ENCODE measurements around the gene PRCD. TPM values are rescaled to one million over a fixed set of nuclear protein-coding genes. Genes with fewer than 3 reads are reported as not detected.
"Not testable (repeated sequence)": the region's sequence is repeated elsewhere in the genome, so short reads cannot be mapped to it uniquely, and the experiment has no call there.

Gene PRCD
- total RNA-seq, 4 donors from 2014 or later, result 2.3 to 20.0 (median 3.5) TPM

DNA sequence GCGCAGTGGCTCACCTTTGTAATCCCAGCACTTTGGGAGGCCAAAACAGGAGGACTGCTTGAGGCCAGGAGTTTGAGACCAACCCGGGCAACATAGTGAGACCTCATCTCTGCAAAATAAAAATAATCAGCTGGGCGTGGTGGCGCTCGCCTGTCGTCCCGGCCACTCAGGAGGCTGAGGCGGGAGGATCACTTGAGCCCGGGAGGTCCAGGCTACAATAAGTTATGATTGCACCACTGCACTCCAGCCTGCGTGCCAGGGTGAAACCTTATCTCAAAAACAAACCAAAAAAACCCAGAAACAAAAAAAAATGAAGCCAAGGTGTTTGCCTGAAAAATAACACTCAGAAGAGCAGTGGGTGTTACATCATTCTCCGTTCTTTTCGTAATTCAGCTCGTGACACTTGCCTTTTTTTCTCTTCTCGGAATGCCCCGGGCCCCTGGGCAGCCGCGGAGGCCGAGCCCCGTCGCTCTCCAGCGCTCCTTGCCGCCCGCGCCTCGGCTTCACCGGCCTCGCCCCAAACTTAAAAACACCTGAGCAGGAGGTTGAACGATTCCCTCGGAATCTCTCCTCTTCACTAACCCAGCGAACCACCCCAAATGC lies 17.0 kb downstream of the PRCD start:
- ATAC-seq (ENCODE audit: low FRiP score) (peak; percentile 54), DNase-seq (ENCODE audit: low spot score) (no peak)
- TF ChIP-seq, protein P1, sequence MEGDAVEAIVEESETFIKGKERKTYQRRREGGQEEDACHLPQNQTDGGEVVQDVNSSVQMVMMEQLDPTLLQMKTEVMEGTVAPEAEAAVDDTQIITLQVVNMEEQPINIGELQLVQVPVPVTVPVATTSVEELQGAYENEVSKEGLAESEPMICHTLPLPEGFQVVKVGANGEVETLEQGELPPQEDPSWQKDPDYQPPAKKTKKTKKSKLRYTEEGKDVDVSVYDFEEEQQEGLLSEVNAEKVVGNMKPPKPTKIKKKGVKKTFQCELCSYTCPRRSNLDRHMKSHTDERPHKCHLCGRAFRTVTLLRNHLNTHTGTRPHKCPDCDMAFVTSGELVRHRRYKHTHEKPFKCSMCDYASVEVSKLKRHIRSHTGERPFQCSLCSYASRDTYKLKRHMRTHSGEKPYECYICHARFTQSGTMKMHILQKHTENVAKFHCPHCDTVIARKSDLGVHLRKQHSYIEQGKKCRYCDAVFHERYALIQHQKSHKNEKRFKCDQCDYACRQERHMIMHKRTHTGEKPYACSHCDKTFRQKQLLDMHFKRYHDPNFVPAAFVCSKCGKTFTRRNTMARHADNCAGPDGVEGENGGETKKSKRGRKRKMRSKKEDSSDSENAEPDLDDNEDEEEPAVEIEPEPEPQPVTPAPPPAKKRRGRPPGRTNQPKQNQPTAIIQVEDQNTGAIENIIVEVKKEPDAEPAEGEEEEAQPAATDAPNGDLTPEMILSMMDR (IDR thresholded peaks at IDR 0.05), result no peak

GRCh38 chr17:76557368-76558197 lies 17.7 kb downstream of the PRCD start:
- DNase-seq (ENCODE audit: low spot score), result peak; percentile 88
- ATAC-seq (ENCODE audit: low FRiP score), result peak; percentile 87
- TF ChIP-seq, protein P1 (IDR thresholded peaks at IDR 0.05), result peak in 2 of 3 donors; percentile 32 to 35

DNA sequence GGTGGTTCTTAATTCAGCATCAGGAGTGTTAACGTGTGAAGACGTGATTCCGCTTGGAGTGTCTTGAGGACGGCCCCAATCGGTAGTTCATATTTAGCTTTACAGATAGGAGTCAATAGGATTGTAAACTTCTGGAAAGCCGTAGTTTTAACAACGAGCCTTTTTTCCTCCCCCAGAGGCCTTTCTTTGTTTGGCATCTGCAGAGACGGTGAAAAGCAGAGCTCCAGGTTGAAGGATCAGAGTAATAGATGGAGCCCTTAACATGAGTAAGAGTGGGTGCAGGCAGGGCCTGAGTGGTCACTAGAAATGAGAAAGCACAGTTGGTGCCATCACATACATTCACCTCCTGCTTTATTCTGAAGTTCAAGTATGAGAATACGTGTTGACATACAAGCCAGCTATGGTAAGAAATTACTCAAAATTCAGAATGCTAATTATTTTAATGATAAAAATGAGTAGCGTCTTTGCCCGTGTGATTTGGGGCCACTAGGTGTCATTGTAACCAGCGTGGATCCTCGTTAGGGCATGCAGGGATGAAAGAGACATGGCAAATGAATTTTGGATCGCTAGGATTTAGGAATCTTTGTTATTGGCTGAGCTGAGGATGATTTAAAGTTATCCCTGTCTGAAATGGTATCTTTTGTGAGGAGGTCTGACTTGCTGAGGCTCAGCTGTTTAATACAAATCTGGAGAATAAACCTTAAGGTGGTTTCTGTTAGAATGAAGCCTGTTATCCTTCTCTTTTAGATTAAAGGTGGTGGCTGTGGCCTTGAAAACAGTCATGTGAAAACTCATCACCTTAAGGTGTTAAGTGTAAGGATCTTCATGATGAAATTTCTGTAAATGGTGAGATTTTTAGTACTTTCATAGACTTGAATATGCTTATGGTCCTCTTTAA lies 18.6 kb downstream of the PRCD start:
- ATAC-seq (ENCODE audit: low FRiP score) (no peak), DNase-seq (ENCODE audit: low spot score) (no peak)
- TF ChIP-seq, protein P1 (IDR thresholded peaks at IDR 0.05), result peak in 1 of 3 donors; percentile 15

GRCh38 chr17:76559460-76559859 lies 19.6 kb downstream of the PRCD start:
- DNase-seq (ENCODE audit: low spot score); ATAC-seq (ENCODE audit: low FRiP score): not testable (repeated sequence)

GRCh38 chr17:76560036-76560876 lies 20.4 kb downstream of the PRCD start:
- ATAC-seq (ENCODE audit: low FRiP score), result no peak
- TF ChIP-seq, protein P1 (IDR thresholded peaks at IDR 0.05), result no peak
- DNase-seq (ENCODE audit: low spot score), result no peak

GRCh38 chr17:76560877-76561221 lies 21.0 kb downstream of the PRCD start:
- DNase-seq (ENCODE audit: low spot score) (no peak), ATAC-seq (ENCODE audit: low FRiP score) (no peak)
- TF ChIP-seq, protein P1 (IDR thresholded peaks at IDR 0.05), result no peak

Data from omental fat pad (tissue), 4 donors.